Hematopoietic multipotent progenitor cell treated with erythropoietin and hydrocortisone succinate and interleukin-3 and kit ligand, for 15 days (in vitro differentiated cells): ENCODE results near the gene MAGEB10.
"Not testable (repeated sequence)": the region's sequence is repeated elsewhere in the genome, so short reads cannot be mapped to it uniquely, and the experiment has no call there.

ENCODE experiments used
- DNase-seq: peaks from one replicate; pipeline ENCODE4 v3.0.0-alpha.2; 2015; ENCODE audit warnings: low spot score

Gene MAGEB10

GRCh38 chrX:27807690-27808089 lies at the start of gene MAGEB10:
Gene MAGEB10 (plus strand): TSS chrX:27807990. CDS start chrX:27821307, 13,317 bp downstream.
- no peak for DNase-seq

GRCh38 chrX:27765718-27766117 lies 42.1 kb upstream of the MAGEB10 start:
- no peak for DNase-seq

GRCh38 chrX:27767387-27767786 lies 40.4 kb upstream of the MAGEB10 start:
- no peak for DNase-seq

DNA sequence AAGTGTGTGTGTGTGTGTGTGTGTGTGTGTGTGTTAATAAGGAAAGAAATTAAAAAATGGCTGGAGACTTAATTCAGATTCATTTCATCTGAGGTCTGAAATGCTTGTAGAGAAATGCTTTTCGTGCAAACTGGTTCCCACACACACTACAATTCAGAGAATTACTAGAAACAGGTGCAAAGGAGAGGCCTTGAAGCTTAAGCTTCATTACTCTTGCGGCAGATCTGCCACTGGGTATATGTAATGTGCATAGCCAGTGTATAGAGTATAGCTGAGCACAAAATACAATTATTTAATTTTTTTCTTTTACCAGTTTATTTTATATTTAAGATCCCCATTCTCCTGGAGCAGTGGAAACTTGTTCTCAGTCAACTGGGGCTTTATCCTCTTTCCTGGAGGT lies 31.8 kb upstream of the MAGEB10 start:
- DNase-seq = no peak

DNA sequence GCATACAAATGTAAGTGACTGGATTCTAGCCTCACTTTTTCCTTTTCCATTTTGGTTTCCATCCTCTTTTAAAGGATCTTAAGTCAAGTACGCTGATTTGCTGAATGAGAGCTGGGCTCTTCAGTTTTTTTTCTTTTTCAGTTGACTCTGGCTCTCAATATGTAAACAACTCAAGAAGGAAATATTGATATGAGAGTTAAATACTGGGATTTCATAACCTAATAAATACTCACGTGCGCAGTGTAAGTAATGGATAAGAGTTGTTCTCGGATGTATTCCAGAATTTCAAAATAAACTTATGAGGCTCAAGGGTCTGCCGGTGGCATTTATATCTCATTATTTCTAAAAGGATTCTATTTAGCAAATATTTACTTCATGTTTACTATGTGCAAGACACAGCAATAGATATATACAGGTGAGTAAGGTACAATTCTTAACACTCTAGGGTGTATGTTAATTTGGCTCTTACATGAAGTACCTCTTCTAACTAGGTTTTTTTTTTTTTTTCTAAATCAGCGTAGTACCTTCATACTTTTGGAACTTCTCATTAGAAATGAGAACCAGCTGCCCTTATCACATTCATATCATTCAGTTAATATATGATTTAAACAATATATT lies 11.0 kb upstream of the MAGEB10 start:
- DNase-seq = no peak

DNA sequence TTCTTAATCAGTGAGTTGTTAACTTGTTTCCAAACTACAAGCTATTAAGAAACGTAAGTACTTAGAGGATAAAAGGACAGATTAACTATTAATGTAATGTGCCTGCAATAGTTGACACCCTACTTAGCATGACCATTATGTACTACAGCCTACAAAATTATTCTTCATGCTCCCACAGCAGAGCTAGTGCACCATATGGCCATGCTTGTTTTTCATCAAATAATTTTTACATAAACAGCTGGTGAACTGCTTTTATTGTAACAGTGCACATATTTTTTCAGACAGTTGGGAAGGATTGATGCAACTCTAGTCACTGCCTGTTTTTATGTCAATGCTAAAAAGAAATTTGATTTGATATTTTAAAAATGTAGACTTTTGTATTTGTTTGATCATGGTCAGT lies 10.2 kb upstream of the MAGEB10 start:
- no peak for DNase-seq

DNA sequence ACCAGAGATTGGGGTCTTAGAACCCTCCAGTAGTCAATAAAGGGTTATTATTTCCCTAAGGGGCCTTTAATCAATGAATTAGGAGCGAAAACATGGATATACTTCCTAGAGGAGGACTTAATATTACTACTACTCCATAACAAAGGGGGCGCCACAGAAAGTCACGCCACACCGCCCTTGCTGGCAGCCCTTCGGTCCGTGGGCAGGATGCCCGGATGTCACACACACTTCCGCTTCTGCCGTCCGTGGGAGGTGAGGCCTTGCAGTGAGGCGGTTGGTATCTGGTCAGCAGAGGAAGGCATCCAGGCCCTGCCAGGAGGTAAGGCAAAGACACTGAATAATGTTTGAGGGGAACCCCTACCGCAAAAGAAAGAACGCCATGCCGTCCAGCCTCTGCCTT lies 436 bp downstream of the MAGEB10 start:
- no peak for DNase-seq

DNA sequence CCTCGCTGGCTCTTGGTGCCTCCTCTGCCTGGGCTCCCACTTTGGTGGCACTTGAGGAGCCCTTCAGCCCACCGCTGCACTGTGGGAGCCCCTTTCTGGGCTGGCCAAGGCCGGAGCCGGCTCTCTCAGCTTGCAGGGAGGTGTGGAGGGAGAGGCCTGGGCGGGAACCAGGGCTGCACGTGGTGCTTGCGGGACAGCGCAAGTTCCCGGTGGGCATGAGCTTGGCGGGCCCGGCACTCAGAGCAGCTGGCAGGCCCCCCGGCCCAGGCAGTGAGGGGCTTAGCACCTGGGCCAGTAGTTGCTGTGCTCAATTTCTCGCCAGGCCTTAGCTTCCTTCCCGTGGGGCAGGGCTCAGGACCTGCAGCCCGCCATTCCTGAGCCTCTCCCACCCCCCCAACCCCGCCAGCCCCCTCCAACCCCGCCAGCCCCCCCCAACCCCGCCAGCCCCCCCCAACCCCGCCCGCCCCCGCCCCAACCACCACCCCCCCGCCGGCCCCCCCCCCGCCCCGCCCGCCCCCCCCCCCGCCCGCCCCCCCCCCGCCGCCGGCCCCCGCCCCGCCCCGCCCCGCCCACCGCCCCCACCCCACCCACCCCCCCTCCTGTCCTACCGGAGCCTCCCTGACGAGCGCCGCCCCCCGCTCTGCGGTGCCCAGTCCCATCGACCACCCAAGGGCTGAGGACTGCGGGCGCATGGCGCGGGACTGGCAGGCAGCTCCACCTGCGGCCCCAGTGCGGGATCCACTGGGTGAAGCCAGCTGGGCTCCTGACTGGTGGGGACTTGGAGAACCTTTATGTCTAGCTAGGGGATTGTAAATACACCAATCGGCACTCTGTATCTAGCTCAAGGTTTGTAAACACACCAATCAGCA lies 1.4 kb downstream of the MAGEB10 start:
- DNase-seq = not testable (repeated sequence)

DNA sequence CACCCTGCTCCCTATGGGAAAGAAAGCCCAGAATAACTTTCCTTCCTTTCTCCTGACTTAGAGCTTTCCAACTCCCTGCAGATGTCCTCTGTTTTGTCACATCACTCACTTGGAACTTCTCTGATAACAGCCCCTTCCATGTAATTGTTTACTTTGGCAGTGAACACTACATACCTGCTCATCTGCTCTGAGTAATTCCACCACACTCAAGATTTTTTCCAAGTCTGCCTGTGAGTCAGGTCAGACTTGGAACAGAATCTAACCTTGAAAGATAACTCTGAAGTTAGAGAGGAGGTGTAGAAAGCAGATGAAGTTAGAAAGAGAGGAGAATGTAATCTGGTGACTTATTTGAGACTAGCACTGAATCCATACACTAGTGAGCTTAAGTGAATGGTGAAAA lies 7.4 kb downstream of the MAGEB10 start:
- no peak for DNase-seq

DNA sequence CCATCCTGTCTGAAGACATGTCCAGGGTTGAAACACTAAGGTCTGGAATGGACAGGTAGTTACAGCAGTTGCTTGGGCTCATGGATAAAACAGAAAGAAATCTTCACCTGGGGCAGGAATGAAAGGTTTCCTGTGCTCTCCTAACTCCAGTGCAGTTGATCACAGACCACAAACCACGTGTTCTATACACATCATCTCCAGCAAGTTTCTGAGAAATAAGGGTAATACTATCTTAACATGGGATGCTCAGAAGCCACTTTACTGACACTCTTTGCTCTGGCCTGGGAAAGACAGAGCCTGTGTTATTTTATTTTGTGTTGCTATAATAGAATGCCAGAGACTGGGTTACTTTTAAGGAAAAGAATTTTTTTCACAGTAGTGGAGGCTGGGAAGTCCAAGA lies 16.0 kb downstream of the MAGEB10 start:
- no peak for DNase-seq

- DNase-seq = no peak
Measured at GRCh38 chrX:27838185-27838584, 30.4 kb downstream of the MAGEB10 start.

GRCh38 chrX:27840881-27841280 lies 33.1 kb downstream of the MAGEB10 start:
- no peak for DNase-seq

- no peak for DNase-seq
Measured at GRCh38 chrX:27842859-27843258, 35.1 kb downstream of the MAGEB10 start.

DNA sequence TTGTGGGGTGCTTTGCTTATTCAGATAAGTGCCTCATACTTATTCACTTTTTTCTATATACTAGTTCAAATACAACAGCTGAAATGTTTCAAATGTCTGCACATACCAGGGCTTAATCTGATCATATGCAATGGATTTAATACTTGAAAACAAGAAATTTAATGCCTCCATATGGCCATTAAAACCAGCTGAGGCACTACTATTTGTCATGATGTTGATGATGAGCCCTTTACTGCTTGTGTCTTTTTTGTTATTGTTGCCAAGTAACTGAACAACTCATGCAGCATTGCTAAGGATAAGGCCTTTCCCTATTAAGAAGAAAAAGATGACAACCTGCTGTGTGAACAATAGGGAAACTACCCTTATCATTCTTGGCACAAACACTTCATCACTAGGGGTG lies 52.5 kb downstream of the MAGEB10 start:
- no peak for DNase-seq

DNA sequence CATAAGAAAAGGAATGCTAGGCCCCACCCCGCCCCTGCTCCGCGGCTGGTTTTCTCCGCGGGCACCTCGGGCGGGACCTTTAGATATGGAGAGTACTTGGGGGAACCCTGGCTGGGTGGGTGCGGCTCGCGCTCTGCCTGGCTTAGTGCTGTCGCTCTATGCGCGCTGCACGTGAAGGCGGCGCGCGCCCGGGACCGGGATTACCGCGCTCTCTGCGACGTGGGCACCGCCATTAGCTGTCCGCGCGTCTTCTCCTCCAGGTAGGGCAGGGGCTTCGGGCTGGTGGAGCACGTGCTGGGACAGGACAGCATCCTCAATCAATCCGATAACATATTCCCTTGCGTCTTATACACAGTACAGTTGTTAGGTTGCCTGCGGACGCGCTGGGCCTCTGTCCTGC lies 56.0 kb downstream of the MAGEB10 start:
- DNase-seq = no peak
